GM12878 (cell line): ENCODE measurements around the gene ANKRD30A.
"Not testable (repeated sequence)": the region's sequence is repeated elsewhere in the genome, so short reads cannot be mapped to it uniquely, and the experiment has no call there.

ENCODE experiments used
- CTCF ChIP-seq, 3 experiments: IDR thresholded peaks in 2 of 3; conservative IDR thresholded peaks in 1 of 3; 2 replicates each; pipeline ENCODE4 v1.5.1; 2011; ENCODE audit warnings: low read depth in 3 of 3, low read length in 3 of 3, mild to moderate bottlenecking in 3 of 3, control low read depth in 2 of 3, moderate library complexity in 2 of 3, inconsistent platforms in 1 of 3, mixed read lengths in 1 of 3; ENCODE audit not compliant: control insufficient read depth in 2 of 3, insufficient read depth in 1 of 3; ENCODE audit errors: extremely low read depth in 1 of 3
- ELK1 ChIP-seq: IDR thresholded peaks from 2 replicates; pipeline ENCODE4 v1.6.1; 2012; ENCODE audit warnings: low read depth, low read length, improper control_type of control experiment
- EZH2 ChIP-seq: IDR thresholded peaks from 2 replicates; pipeline ENCODE4 v1.6.1; 2012; ENCODE audit warnings: low read depth, mild to moderate bottlenecking, control low read depth, inconsistent platforms, low read length, borderline replicate concordance; ENCODE audit not compliant: control insufficient read depth
- IKZF1 ChIP-seq: fragments of 450-650 bp; conservative IDR thresholded peaks from 2 replicates; pipeline ENCODE4 v1.6.1; 2017; ENCODE audit warnings: antibody characterized with exemption, mild to moderate bottlenecking
- JUND ChIP-seq: IDR thresholded peaks from 2 replicates; pipeline ENCODE4 v1.6.1; 2012; ENCODE audit warnings: low read depth, mild to moderate bottlenecking, low read length, improper control_type of control experiment, moderate library complexity
- NFYB ChIP-seq: IDR thresholded peaks from 2 replicates; pipeline ENCODE4 v1.6.1; 2011; ENCODE audit warnings: low read depth, mild to moderate bottlenecking, low read length, improper control_type of control experiment, moderate library complexity; ENCODE audit not compliant: insufficient read depth
- NR2F1 ChIP-seq: fragments of 450-650 bp; conservative IDR thresholded peaks from 2 replicates; pipeline ENCODE4 v1.6.1; 2017; ENCODE audit warnings: mild to moderate bottlenecking
- POLR2A ChIP-seq: IDR thresholded peaks from 2 replicates; pipeline ENCODE4 v1.6.1; 2011; ENCODE audit warnings: low read depth, mild to moderate bottlenecking, low read length
- REST ChIP-seq: IDR thresholded peaks from 2 replicates; pipeline ENCODE4 v1.6.1; 2012; ENCODE audit warnings: mild to moderate bottlenecking, low read depth, low read length
- ZNF24 ChIP-seq: fragments of 450-650 bp; IDR thresholded peaks from 2 replicates; pipeline ENCODE4 v1.6.1; 2017; ENCODE audit warnings: antibody characterized with exemption, mild to moderate bottlenecking
- ZNF274 ChIP-seq: IDR thresholded peaks from one replicate; pipeline ENCODE4 v1.8.0; 2011; ENCODE audit not compliant: insufficient read length, insufficient read depth

- TF ChIP-seq REST; ZNF274; CTCF (IDR thresholded peaks at IDR 0.05 in 2 of 3, conservative IDR thresholded peaks at IDR 0.05 in 1 of 3; ENCODE audit: control insufficient read depth in 2 of 3, extremely low read depth in 1 of 3, insufficient read depth in 1 of 3, low read depth in 3 of 3, low read length in 3 of 3); ZNF24; NFYB; ELK1; POLR2A; EZH2; IKZF1; NR2F1; JUND: not testable (repeated sequence)
Observed at GRCh38 chr10:37400774-37401173, 275.4 kb downstream of the ANKRD30A start.
